Neural cell (in vitro differentiated cells): ENCODE data around the gene PACS1.

Source experiments
- CTCF ChIP-seq: fragments of 450-650 bp; IDR thresholded peaks from 2 replicates; pipeline ENCODE4 v1.5.1; 2014; ENCODE audit warnings: antibody characterized with exemption, mild to moderate bottlenecking, moderate library complexity; ENCODE audit not compliant: poor library complexity, severe bottlenecking
- EZH2 ChIP-seq: fragments of 200-600, 300-800 bp; shearing (Covaris generic), sonication (generic); IDR thresholded peaks from 2 replicates; pipeline ENCODE4 v1.6.1; 2014; ENCODE audit warnings: antibody characterized with exemption, low read length, borderline replicate concordance, mild to moderate bottlenecking; ENCODE audit not compliant: insufficient read depth, poor library complexity, severe bottlenecking
- TAF1 ChIP-seq: IDR thresholded peaks from 2 replicates; pipeline ENCODE4 v1.6.1; 2012; ENCODE audit warnings: low read depth

GRCh38 chr11:66218846-66219620, 149.0 kb downstream of the PACS1 start:
- TF ChIP-seq CTCF, result no peak
- TF ChIP-seq EZH2, result no peak
- TF ChIP-seq TAF1, result no peak
